NCI-H2107 treated with DMSO at 0.1 percent for 48 hours (cell line): ENCODE measurements around the gene CYTH1.

ENCODE experiments used
- DNase-seq: peaks from one replicate; lab custom pipeline; 2025; ENCODE audit not compliant: unreplicated experiment; lab: John Stamatoyannopoulos, UW

Gene CYTH1

GRCh38 chr17:78737332-78737731 lies 44.7 kb downstream of the CYTH1 start:
- DNase-seq, result no peak

GRCh38 chr17:78736526-78737079 lies 45.5 kb downstream of the CYTH1 start:
- no peak for DNase-seq

- DNase-seq, result no peak
Measured at GRCh38 chr17:78735832-78736525, 46.1 kb downstream of the CYTH1 start.

GRCh38 chr17:78734793-78735641 lies 47.1 kb downstream of the CYTH1 start:
- DNase-seq, result no peak

GRCh38 chr17:78732354-78732753 lies 49.7 kb downstream of the CYTH1 start:
- no peak for DNase-seq

GRCh38 chr17:78731904-78732303 lies 50.2 kb downstream of the CYTH1 start:
- no peak for DNase-seq

GRCh38 chr17:78729641-78730040 lies 52.4 kb downstream of the CYTH1 start:
- DNase-seq, result no peak

- DNase-seq, result no peak
Measured at GRCh38 chr17:78728495-78728894, 53.6 kb downstream of the CYTH1 start.

- no peak for DNase-seq
Measured at GRCh38 chr17:78727476-78728229, 54.4 kb downstream of the CYTH1 start.

GRCh38 chr17:78727057-78727456 lies 55.0 kb downstream of the CYTH1 start:
- DNase-seq, result no peak

GRCh38 chr17:78726513-78726912 lies 55.6 kb downstream of the CYTH1 start:
- no peak for DNase-seq

GRCh38 chr17:78725448-78726021 lies 56.5 kb downstream of the CYTH1 start:
- no peak for DNase-seq

GRCh38 chr17:78724999-78725398 lies 57.1 kb downstream of the CYTH1 start:
- DNase-seq, result no peak

- DNase-seq, result no peak
Measured at GRCh38 chr17:78724544-78724943, 57.5 kb downstream of the CYTH1 start.

GRCh38 chr17:78723957-78724356 lies 58.1 kb downstream of the CYTH1 start:
- DNase-seq, result no peak

GRCh38 chr17:78723001-78723796 lies 58.9 kb downstream of the CYTH1 start:
- DNase-seq, result peak; percentile 48

GRCh38 chr17:78722246-78722761 lies 59.8 kb downstream of the CYTH1 start:
- no peak for DNase-seq

GRCh38 chr17:78719630-78720298 lies 62.3 kb downstream of the CYTH1 start:
- DNase-seq, result no peak

- no peak for DNase-seq
Measured at GRCh38 chr17:78718575-78719208, 63.4 kb downstream of the CYTH1 start.
